ENCODE data around the gene PAPPA. TPM values are rescaled to one million over a fixed set of nuclear protein-coding genes. Genes with fewer than 3 reads are reported as not detected.

The PAPPA gene
- total RNA-seq, 2 donors from 2014 or later: 0.09 TPM

GRCh38 chr9:116303886-116304538 lies 150.4 kb downstream of the PAPPA start:
- Histone ChIP-seq H3K4me1 (ENCODE audit: control insufficient read depth, insufficient read depth, low read length) (peaks cover 6% of the 10 kb centered on the region), H3K27me3 (ENCODE audit: control insufficient read depth, insufficient read depth, low read length, poor library complexity, severe bottlenecking) (peaks cover 25% of the 10 kb centered on the region), H3K9me3 (ENCODE audit: control insufficient read depth, low read length) (no peaks in the 10 kb centered on the region), H3K36me3 (ENCODE audit: control insufficient read depth, insufficient read depth, low read length) (no peaks in the 10 kb centered on the region), H3K9ac (ENCODE audit: extremely low read depth, low read length, poor library complexity, severe bottlenecking) (no peak overlapping the region), H3K27ac (ENCODE audit: low read depth, low read length) (no peak overlapping the region), H3K4me3 (ENCODE audit: low read length) (no peak overlapping the region)
- Mint-ChIP-seq H3K4me1 (peaks cover 19% of the 10 kb centered on the region), H3K4me3 (no peak overlapping the region), H3K36me3 (ENCODE audit: low read depth) (no peaks in the 10 kb centered on the region), H3K27me3 (ENCODE audit: insufficient read depth) (peaks cover 54% of the 10 kb centered on the region), H3K9me3 (no peaks in the 10 kb centered on the region), H3K27ac (no peak overlapping the region)
- no peak for DNase-seq
- 73 to 80% methylated on average over 1 to 3 of the region's 3 CpGs for WGBS, 2 experiments (ENCODE audit: insufficient coverage in 1 of 2, insufficient read length in 1 of 2)
- no peak for TF ChIP-seq CTCF (conservative IDR thresholded peaks at IDR 0.05)

- no peaks in the 10 kb centered on the region for H3K36me3 ChIP-seq (ENCODE audit: control insufficient read depth, insufficient read depth, low read length)
- no peak for DNase-seq
- no peak overlapping the region for H3K4me3 ChIP-seq (ENCODE audit: low read length)
- Mint-ChIP-seq H3K36me3 (ENCODE audit: low read depth) (no peaks in the 10 kb centered on the region), H3K4me1 (peaks cover 19% of the 10 kb centered on the region), H3K9me3 (no peaks in the 10 kb centered on the region), H3K27me3 (ENCODE audit: insufficient read depth) (peaks cover 54% of the 10 kb centered on the region), H3K27ac (no peak overlapping the region), H3K4me3 (no peak overlapping the region)
- no peak for TF ChIP-seq CTCF (conservative IDR thresholded peaks at IDR 0.05)
- H3K4me1 ChIP-seq (ENCODE audit: control insufficient read depth, insufficient read depth, low read length): peaks cover 6% of the 10 kb centered on the region
- H3K9me3 ChIP-seq (ENCODE audit: control insufficient read depth, low read length): no peaks in the 10 kb centered on the region
- no peak overlapping the region for H3K27ac ChIP-seq (ENCODE audit: low read depth, low read length)
- no peak overlapping the region for H3K9ac ChIP-seq (ENCODE audit: extremely low read depth, low read length, poor library complexity, severe bottlenecking)
- peaks cover 24% of the 10 kb centered on the region for H3K27me3 ChIP-seq (ENCODE audit: control insufficient read depth, insufficient read depth, low read length, poor library complexity, severe bottlenecking)
- 82 to 95% methylated on average over 2 to 3 of the region's 5 CpGs for WGBS, 2 experiments (ENCODE audit: insufficient coverage in 1 of 2, insufficient read length in 1 of 2)
Measured at GRCh38 chr9:116304761-116305160, 151.2 kb downstream of the PAPPA start.

- peaks cover 36% of the 10 kb centered on the region for H3K27me3 ChIP-seq (ENCODE audit: control insufficient read depth, insufficient read depth, low read length, poor library complexity, severe bottlenecking)
- H3K4me3 Mint-ChIP-seq: no peak overlapping the region
- peaks cover 71% of the 10 kb centered on the region for H3K27me3 Mint-ChIP-seq (ENCODE audit: insufficient read depth)
- no peak for TF ChIP-seq CTCF (conservative IDR thresholded peaks at IDR 0.05)
- H3K9me3 Mint-ChIP-seq: no peaks in the 10 kb centered on the region
- no peaks in the 10 kb centered on the region for H3K4me1 ChIP-seq (ENCODE audit: control insufficient read depth, insufficient read depth, low read length)
- DNase-seq: no peak
- WGBS, 2 experiments (ENCODE audit: insufficient coverage in 1 of 2, insufficient read length in 1 of 2): 90% methylated on average over 3 to 4 of the region's 4 CpGs
- no peaks in the 10 kb centered on the region for H3K9me3 ChIP-seq (ENCODE audit: control insufficient read depth, low read length)
- H3K36me3 Mint-ChIP-seq (ENCODE audit: low read depth): no peaks in the 10 kb centered on the region
- no peak overlapping the region for H3K4me3 ChIP-seq (ENCODE audit: low read length)
- peaks cover 19% of the 10 kb centered on the region for H3K4me1 Mint-ChIP-seq
- no peak overlapping the region for H3K27ac ChIP-seq (ENCODE audit: low read depth, low read length)
- no peak overlapping the region for H3K27ac Mint-ChIP-seq
- H3K9ac ChIP-seq (ENCODE audit: extremely low read depth, low read length, poor library complexity, severe bottlenecking): no peak overlapping the region
- no peaks in the 10 kb centered on the region for H3K36me3 ChIP-seq (ENCODE audit: control insufficient read depth, insufficient read depth, low read length)
Measured at GRCh38 chr9:116308076-116308475, 154.5 kb downstream of the PAPPA start.
